ENCODE data around the gene AHDC1. TPM values are rescaled to one million over a fixed set of nuclear protein-coding genes. Genes with fewer than 3 reads are reported as not detected.

The AHDC1 gene
- total RNA-seq, 1 experiment from 2014 or later, result 49.0 TPM

- TF ChIP-seq ZNF512 (CRISPR knock-in tag; IDR thresholded peaks at IDR 0.05; ENCODE audit: borderline replicate concordance) (no peak), ESRRA (CRISPR knock-in tag; IDR thresholded peaks at IDR 0.05; ENCODE audit: borderline replicate concordance) (no peak)
These were observed 2.6 kb downstream of the AHDC1 start (continued) for GRCh38 chr1:27601321-27601770.

GRCh38 chr1:27600498-27601175 lies 3.3 kb downstream of the AHDC1 start:
- ATAC-seq (peak; percentile 53), DNase-seq (ENCODE audit: low spot score) (no peak)
- Mint-ChIP-seq H3K4me1 (peaks cover 39% of the 10 kb centered on the region), H3K27ac (peak overlapping the region; percentile 46; the same call in 1 of the 2 replicates), H3K36me3 (no peaks in the 10 kb centered on the region), H3K9me3 (no peaks in the 10 kb centered on the region), H3K27me3 (ENCODE audit: low read depth) (no peaks in the 10 kb centered on the region; the same call in 1 of the 2 replicates), H3K4me3 (peak overlapping the region; percentile 57)
- ChIA-PET POLR2A (interaction anchor here (1.0 to 6.5 kb wide), 4 partner anchors 26 to 235 kb away, joined by 3 to 33 read pairs (median 9); no protein-coding TSS in a partner anchor), CTCF (interaction anchor here (0.5 to 13.6 kb wide), 36 partner anchors 9 to 1366 kb away, joined by 3 to 376 read pairs (median 6); partner anchors contain the start of gene CEP85)
- TF ChIP-seq FOXP1 (CRISPR knock-in tag; IDR thresholded peaks at IDR 0.05; ENCODE audit: borderline replicate concordance), result no peak
- TF ChIP-seq TP53 (CRISPR knock-in tag; IDR thresholded peaks at IDR 0.05), result no peak
- TF ChIP-seq HMGXB4 (CRISPR knock-in tag; IDR thresholded peaks at IDR 0.05), result no peak
- TF ChIP-seq PREB (CRISPR knock-in tag; IDR thresholded peaks at IDR 0.05; ENCODE audit: borderline replicate concordance), result no peak
- TF ChIP-seq NFYB (CRISPR knock-in tag; conservative IDR thresholded peaks at IDR 0.05; ENCODE audit: low read depth), result peak; percentile 65

- Mint-ChIP-seq H3K9me3 (no peaks in the 10 kb centered on the region), H3K36me3 (no peaks in the 10 kb centered on the region), H3K4me3 (peak overlapping the region; percentile 3), H3K27ac (peak overlapping the region; percentile 46; the same call in 1 of the 2 replicates), H3K4me1 (peaks cover 31% of the 10 kb centered on the region), H3K27me3 (ENCODE audit: low read depth) (no peaks in the 10 kb centered on the region)
- ChIA-PET CTCF (interaction anchor here (0.5 to 13.6 kb wide), 36 partner anchors 8 to 1366 kb away, joined by 3 to 376 read pairs (median 6); partner anchors contain the start of genes CEP85 and WASF2), POLR2A (interaction anchor here (1.0 to 6.5 kb wide), 5 partner anchors 25 to 235 kb away, joined by 3 to 33 read pairs (median 5); no protein-coding TSS in a partner anchor)
- ATAC-seq, result peak; percentile 7
- peak; percentile 61 for DNase-seq (ENCODE audit: low spot score)
- TF ChIP-seq ZNF121 (CRISPR knock-in tag; IDR thresholded peaks at IDR 0.05), result no peak
- no peak for TF ChIP-seq JUN (CRISPR knock-in tag; IDR thresholded peaks at IDR 0.05)
- no peak for TF ChIP-seq SMAD4 (CRISPR knock-in tag; IDR thresholded peaks at IDR 0.05)
- no peak for TF ChIP-seq E2F5 (CRISPR knock-in tag; IDR thresholded peaks at IDR 0.05)
- no peak for TF ChIP-seq USF1 (CRISPR knock-in tag; IDR thresholded peaks at IDR 0.05)
- no peak for TF ChIP-seq GTF2I (CRISPR knock-in tag; conservative IDR thresholded peaks at IDR 0.05)
- no peak for TF ChIP-seq ZNF317 (CRISPR knock-in tag; IDR thresholded peaks at IDR 0.05; ENCODE audit: borderline replicate concordance, low read depth)
- TF ChIP-seq ZNF219 (CRISPR knock-in tag; IDR thresholded peaks at IDR 0.05; ENCODE audit: borderline replicate concordance), result no peak
- no peak for TF ChIP-seq STAT6 (CRISPR knock-in tag; conservative IDR thresholded peaks at IDR 0.05; ENCODE audit: low read depth)
These were observed 4.1 kb downstream of the AHDC1 start for GRCh38 chr1:27599605-27600497.

Measured in WTC11 (cell line).